ENCODE results near the gene PERCC1.
"Not testable (repeated sequence)": the region's sequence is repeated elsewhere in the genome, so short reads cannot be mapped to it uniquely, and the experiment has no call there.

The PERCC1 gene

DNA sequence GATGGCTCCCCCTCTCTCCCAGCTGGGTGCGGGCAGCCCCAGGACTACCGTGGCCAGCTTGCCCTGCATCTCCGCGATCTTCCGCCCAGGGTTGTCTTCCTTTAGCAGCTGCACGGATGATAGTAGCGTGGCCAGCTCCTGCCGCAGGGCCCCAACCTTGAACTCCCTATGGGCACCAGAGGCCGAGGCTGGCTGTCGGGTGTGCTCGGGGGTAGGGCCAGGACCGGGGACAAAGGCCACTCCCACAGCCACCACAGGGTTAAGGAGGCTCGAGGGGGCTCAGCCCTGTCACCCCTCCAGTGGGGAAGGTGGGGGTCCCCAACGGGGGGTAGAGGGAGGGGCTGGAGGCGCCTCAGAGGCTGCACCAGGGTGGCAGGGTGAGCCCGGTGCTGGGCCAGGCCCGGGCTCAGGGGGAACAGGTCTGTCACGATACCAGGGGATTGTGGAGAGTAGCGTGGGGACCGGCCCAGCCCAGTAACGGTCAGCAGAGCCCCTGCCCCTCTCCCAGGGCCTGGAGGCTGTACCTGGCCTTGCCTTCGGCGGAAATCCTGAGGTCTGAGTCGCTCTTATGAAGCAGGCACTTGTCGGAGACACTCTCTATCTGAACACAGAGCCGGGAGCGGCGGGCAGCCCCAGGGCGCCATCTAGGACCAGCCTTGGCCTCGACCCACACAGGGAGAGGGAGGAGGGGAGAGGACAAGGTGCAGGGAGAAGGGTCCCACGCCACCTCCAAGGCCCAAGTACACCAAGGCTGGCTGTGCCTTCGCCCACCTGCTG is 5.2 kb downstream of the PERCC1 start:
- DNase-seq, result no peak

DNA sequence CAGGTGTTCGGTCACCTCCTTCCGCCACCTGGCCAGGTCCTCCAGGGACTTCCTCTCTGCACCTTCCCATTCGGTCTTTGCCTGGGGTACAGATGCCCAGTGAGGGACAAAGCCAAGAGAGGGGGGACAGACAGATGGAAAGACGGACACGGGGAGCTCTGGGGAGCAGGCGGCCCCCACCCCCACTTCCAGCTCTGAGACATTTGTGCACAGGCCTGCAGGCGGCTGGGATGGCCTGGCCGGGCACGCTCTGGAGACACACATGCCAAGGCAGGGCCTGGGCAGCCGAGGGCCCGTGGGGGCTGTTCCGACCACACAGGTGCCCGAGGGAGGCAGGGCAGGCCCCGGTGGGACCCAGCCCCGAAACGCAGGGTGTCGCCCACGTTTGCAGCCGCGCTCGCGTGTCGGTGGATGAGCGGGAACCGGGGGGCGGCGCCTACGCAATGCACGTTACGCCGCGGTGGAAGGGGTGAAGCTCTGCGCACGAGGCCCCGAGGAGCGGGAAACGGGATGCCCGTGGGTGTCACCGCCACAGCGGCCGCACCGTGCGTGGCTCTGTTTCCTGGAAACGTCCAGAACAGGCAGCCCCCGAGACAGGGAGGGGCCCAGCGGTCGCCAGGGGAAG is 6.0 kb downstream of the PERCC1 start:
- no peak for DNase-seq

DNA sequence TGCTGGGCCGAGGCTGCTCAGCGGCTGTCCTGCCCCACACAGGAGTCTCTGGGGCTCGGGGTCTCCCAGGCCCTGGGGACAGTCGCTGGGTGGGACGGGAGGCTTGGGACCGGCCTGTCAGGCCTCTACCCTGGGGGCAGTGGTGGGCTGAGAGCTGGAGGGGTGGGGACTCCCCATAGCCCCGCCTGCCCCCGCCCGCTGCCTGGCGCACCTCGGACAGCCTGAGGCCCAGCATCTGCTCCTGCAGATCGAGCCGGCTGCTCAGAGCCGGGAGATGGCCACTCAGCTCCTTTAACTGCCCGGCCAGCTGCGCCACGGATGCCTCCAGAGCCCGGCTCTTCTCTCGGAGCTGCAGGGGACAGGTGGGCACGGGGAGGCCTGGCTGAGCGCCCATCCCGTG is 6.7 kb downstream of the PERCC1 start:
- DNase-seq, result no peak

DNA sequence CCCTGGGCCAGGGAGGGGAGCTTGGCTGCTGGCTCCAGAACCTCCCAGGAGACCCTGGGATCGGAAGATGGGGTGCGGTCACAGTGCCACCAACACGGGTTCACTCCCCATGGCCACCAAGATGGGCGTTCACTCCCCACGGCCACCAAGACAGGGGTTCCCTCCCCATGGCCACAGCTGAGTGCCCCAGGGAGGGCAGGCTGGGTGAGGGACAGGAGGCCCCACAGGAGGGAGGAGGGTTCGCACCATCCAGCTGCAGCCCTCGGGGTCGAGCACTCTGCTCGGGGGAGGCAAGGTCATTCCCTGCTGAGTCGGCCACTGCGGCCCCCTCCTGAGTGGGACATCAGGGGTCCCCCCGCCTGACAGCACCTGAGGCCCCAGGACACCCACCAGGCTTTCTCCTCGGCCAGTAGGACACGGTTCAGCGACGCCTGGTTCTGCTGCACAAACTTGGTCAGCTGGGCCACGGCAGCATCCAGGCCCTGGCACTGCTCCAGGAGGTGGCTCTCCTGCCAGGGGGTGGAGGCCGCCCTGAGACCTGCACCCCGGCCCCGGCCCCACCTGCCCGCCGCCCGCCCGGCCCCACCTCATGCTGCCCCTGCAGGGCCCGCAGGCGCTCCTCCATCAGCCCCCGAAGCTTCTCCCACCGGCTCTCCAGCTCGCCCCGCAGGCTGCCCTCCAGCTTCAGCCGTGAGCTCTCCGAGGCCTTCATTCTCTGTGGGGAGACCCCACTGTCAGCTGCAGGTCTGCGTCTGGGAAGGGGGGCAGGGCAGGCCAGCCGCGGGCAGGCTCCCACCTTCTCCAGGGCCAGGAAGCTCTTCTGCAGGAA is 7.6 kb downstream of the PERCC1 start:
- no peak for DNase-seq

DNA sequence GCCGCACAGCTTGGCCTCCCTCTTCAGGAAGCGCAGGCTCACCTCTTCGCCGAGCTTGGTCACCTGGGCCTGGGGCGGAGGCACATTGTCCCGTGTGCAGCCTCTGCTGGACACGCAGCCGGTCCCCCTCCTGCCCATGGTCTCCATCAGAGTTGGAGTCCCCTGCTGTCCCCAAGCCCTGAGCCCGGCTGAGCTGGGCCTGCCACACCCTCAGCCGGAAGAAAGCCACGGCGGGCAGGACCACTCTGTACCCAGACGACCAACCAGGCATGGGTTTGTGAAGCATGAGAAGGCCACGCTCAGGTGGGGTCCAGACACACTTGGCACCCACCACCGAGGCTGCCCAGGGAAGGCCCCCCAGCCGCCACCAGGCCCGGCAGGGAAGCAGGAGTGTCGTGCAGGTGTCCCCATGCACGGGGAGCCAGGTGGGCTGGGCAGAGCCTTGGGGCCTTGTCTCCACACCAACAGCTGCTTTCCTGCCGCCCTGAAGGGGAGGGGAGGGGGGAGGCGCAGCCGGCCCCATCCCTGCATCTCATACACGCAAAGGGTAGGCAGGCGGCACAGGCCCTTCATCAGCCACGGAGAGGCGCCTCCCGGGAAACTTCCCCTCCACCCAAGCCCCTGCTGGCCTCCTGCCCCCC is 8.3 kb downstream of the PERCC1 start:
- no peak for DNase-seq

DNA sequence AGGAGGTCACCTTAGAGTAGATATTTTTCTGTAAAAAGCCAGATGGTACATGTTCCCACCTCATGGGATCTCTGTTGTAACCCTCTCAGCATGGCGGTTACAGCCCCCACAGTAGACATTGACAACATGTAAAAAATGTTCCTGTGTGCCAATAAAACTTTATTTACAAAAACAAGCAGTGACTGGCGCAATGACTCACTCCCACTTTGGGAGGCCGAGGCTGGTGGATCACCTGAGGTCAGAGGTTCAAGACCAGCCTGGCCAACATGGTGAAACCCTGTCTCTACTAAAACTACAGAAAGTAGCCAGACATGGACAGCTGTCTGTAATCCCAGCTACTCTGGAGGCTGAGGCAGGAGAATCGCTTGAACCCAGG is 8.8 kb downstream of the PERCC1 start:
- DNase-seq, result not testable (repeated sequence)

DNA sequence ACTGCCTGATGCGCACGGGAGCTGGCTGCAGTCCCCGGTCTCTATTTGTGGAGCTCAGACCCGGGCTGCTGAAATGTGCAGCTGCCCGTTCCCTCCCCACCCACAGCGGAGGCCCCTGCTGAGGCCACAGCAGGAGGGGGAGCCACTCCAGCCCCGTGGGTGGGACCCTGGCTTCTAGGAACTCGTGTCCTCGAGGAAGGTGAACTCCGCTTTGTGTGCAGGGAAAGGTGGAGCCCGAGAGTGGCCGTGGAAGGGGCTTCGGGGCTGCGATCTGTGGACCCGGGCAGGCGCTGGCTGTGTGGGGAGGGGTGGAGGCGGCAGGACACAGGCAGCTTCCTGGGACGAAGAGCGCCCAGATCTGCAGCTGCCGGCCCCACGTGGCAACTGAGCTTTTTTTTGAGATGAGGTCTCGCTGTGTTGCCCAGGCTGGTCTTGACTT is 10.5 kb downstream of the PERCC1 start:
- no peak for DNase-seq

DNA sequence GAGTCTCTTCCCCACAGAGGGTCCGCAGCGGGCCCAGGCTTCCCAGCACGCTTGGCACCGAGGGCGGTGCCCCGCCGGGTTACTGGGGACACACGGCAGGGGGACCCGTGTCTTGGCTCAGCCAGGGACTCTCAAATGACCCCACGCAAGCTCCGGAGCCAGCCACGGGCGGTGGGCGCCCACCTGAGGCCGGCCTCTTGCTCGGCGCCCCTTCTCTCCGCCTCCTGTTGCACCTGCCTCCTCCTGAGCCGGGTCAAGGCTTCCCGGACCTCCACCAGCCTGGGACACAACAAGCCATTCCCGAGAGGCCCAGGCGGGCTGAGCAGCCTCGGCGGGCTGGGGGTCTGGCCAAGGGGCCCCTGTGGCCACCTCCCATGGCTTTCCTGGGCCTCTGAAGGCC is 11.8 kb downstream of the PERCC1 start:
- DNase-seq, result no peak

DNA sequence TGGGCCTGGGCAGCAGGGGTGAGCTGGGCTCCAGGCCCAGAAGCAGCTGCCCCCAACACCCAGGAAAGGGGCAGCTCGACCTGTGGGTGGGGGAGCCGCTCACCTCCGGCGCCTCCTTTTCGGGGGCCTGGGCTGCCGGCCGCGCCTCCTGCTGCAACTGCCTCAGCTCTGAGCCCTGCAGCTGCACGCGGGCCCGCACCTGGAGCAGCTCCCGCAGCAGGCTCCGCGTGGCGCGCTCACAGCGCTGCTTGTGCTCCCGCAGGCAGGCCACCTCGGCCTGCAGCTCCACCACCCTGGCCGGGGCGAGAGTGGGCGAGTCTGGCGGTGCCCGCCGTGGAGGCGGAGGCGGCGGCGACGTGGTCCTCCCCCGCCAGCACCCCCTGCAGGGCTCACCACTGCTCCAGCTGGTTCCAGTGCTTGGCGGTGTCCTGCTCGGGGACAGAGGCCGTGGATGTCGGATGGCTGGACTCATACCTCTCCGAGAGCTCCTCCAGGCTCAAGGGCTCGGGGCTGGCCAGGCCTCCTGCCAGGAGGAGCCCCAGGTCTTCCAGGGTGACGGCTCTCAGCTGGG is 12.6 kb downstream of the PERCC1 start:
- no peak for DNase-seq

DNA sequence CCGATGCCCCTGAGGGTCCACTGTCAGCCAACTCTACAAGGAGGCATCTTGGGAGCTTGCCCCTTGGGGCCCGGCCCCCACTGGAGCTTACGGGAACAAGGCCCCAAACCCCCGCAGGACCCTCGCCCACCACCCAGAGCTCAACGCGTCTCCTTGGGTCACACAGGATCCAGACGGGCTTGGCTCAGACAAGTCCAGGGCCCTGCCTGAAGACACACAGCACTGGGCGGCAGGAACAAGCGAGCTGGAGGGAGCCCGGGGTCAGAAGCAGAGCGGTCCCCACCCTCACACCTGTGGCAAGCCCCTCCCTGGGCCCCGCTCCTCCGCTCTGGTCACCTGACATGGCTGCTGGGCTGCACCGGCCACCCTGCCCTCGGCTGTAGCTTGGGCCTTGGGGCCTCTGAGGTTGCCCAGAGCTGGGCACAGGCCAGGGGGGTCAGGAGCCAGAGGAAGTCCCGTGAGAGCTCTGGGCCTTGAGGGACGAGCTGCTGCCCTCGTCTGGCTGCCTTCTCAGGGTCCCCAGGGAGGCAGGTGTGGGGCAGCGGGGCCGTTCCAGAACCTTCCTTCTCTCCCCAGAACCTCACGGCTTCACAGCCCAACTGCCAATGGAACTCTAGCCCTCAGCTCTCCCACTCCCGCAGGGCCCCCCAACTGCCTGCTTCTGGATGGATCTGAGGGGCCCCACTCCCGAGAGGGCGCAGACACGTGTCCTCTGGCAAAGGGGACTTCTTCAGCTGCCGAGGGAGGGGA is 13.3 kb downstream of the PERCC1 start, which contains the start of gene CCDC154:
Gene CCDC154 (minus strand): TSS at position 577 of the 750 bp plus-strand sequence. CDS start 234 bp downstream, at position 343.
- DNase-seq, result no peak

DNA sequence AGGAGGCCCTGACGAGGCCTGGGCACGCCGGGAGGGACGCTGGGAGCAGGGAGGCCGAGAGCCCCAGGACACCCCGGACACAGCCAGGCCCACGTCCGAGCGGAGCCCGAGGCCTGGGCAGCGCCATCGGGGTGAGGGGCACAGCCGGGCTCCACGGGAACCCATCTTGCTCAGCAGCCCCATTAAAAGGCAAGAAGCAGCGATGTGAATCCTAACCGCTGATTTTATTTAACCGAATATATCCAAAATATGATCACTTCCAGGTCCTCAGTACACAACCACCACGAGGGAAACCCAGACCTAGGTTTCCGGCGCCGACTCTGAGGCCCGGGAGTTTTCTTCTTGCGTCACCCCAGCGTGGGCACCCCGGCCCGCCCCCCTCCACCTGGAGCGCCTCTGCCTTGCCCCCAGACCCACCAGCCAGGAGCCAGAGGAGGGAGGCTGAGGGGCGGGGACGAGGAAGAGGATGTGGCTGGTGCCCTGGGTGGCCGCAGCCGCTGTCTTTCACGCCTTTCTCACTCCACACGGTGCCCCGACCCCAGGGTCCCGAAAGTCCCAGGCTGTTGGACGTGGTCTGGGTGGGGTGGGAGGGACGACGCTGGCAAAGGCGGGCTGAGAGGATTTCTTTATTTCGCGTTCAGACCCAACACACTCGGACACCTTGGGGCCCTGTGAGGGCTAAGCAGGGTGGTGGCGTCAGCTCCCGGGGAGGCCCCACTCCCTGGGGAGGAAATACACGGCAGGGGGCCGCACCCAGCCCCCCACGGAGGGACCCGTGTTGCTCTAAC is 14.0 kb downstream of the PERCC1 start:
- no peak for DNase-seq

DNA sequence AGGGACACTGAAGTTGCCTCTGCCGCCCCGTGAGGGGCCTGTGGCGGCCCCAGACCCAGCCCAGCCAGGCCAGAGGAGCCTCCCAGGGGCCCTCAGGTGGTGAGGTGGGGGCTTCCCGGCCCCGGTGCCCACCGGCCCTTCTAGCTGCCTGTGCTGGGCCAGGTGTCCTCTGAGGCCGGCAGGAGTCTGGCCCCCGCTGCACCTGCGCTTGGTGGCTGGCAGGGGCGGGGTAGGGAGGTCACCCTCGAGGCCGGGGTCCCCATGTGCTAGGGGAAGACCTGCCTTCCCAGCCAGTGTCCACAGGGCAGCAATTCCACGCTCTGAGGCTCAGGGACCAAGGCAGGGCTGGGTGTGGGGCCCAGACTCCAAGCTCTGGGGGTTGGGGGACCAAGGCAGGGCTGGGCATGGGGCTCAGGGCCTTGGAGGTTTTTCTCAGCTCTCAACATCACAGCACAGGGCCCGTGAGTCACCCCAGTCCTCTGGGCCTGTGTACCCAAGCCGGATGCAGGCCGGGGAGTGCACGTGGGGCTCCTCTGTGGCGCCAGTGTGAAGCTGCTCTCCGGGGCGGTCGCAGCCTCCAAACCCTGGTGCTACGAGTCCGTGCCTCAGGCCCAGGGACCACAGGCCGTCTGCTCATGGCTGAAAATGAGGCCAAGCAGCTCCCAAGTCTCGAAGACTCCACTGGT is 14.8 kb downstream of the PERCC1 start:
- DNase-seq, result no peak

DNA sequence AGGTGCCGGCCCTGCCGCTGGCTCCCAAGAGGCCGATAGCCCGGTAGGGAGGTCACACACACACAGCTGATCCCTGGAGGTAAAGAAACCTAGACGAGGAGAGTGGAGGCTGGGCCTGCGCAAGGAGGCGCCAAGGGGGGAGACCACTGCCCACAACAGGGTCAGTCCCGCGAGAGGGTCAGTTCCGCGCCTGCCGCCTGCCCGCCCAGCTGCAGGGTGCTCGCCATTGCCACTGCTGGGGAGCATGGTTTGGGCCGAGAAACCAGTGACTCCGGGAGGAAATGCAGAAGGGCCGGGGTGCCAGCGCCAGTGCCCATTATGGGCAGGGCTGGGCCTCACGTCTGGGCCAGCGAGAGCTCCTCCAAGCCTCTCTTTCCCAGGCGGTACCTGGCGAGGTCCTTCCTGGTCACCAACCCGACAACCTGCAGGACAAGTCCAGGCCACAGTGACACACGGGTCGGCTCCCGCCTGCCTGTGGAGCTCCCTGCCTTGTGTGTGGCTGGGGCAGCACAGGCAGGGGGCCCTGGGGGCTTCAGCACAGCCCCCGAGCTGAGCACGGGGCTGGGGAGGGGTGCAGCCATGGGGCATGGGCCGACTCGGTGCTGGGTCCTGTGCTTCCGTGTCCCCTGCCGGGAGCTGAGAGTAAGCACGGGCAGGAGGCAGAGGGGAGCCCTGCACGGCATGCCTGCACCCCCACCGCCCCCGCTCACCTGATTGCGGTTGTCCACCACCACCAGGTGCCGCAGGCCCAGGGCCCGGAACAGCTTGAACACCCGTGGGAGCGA is 15.6 kb downstream of the PERCC1 start:
- no peak for DNase-seq

DNA sequence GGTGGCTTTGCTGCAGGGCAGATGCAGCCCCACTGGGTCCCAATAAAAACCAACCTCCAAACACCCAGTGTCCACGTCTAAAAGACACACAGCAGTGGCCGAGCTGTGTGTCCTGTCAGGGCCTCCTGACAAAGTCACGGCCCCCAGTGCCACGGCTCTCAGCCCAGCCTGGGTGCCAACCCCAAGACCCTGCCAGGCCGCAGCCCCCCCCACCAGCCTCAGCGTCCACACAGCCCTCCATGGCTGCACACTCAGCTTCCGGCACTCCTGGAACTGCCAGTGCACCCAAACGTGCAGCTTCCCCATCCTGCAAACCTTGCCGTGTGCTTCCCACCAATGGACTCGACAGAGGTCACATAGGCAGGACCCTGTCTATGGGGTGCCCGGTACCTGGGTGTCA is 17.1 kb downstream of the PERCC1 start:
- DNase-seq, result no peak

DNA sequence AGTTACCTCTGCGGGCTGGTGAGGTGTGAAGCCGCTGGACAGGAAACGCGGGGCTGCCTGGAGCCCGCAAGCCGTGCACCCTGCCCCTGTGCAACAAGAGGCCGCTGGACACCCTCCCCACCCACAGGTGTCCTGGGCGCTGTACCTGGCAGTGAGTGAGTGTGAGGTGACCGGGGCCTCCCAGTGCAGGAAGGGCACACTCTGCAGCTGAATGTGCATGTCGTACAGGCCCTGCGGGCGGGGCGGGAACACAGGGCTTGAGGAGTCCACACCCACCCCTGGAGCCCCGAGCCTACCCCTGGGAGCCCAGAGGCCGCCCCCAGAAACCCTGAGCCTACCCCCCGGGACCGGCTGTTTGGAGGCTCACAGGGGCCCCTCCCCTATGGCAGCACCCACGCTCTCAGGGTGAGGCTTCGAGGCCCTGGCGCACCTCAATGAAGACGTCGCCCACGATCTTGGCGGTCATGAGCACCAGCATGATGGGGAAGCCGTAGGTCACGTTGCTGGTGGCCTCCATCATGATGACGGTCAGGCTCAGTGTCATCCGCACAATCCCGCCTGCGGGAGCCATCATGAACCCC is 17.7 kb downstream of the PERCC1 start:
- DNase-seq, result no peak

DNA sequence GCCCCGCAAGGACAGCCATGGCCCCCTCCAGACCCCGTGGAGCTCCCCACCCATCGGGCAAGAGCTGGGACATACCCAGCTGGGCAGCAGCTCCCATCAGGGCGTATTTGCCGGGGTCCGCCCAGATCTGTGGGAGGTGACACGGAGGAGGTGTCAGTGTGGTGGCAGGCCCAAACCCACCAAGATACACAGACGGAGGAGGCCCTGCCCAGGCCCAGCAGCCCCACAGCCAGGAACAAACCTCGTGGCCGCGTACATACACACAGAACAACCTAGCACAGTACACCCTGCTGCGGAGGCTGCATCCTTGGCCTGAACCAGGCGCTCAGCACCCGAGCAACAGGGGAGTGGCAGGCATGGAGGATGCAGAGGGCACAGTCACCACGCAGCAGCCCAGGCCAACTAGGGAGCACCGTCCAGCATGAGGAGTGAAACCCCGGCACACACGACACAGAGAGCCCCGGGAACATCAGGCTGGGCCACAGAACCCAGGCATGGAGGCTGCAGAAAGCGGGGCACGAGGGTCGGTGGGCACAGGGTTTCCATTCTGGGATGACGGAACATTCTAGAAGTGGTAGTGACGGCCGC is 18.4 kb downstream of the PERCC1 start:
- DNase-seq, result no peak

DNA sequence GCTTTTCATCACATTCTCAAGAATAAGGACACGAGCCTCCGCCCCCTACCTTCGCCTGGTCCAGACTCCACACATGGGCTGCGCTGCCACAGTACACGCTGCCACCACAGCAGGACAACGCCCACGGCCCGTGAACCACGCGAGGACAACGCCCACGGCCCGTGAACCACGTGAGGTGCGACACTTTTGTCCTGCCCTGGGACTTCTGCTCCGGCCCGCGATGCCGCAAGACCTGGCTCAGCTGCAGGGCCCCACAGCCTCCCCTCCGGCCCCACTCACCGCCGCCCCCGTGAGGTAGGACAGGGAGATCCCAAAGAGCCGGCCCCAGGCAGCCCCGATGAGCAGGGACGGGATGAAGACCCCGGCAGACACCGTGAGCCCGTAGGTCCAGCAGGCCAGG is 19.3 kb downstream of the PERCC1 start:
- DNase-seq, result no peak

DNA sequence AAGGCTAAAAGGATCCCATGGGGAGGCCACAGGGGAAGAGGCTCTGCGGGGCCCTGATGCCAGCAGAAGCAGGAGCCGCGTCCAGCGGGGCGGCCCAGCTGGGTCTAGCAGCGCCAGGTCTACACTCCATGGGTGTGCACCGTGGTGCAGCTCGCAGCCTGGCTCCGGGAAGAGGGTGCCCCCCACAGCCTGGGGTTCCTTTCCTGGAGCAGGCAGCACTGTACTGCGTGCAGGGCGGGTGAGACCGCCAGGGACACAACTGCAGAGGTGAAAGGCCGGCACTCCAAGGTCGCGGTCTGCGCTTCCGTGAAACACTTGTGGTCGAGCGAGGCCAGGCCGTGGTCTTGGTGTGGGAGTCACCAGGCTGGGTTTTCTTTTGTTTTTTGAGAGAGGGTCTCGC is 20.0 kb downstream of the PERCC1 start:
- DNase-seq, result no peak

All from CD4-positive, alpha-beta T cell treated with Interferon alpha-2 for 1 hour (primary cell).